GM18499 (cell line): Measurements from ENCODE around the gene TESPA1.
"Not testable (repeated sequence)": the region's sequence is repeated elsewhere in the genome, so short reads cannot be mapped to it uniquely, and the experiment has no call there.

Experiments used
- ATAC-seq: cut with Tn5 transposase; IDR thresholded peaks from one replicate; pipeline ENCODE4 v1.9.1; 2021; ENCODE audit warnings: moderate number of reproducible peaks; ENCODE audit not compliant: insufficient read depth, unreplicated experiment

Gene TESPA1

GRCh38 chr12:54987611-54988231 lies 3.2 kb upstream of the TESPA1 start:
- ATAC-seq = no peak

DNA sequence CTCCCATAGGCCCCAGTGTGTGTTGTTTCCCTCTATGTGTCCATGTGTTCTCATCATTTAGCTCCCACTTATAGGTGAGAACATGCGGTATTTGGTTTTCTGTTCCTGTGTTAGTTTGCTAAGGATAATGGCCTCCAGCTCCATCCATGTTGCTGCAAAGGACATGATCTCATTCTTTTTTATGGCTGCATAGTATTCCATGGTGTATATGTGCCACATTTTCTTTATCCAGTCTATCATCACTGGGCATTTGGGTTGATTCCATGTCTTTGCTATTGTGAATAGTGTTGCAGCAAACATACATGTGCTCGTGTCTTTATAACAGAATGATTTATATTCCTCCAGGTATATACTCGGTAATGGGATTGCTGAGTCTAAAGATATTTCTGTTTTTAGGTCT lies 2.2 kb upstream of the TESPA1 start:
- not testable (repeated sequence) for ATAC-seq

GRCh38 chr12:54983536-54984101 lies 943 bp downstream of the TESPA1 start:
- ATAC-seq = no peak

DNA sequence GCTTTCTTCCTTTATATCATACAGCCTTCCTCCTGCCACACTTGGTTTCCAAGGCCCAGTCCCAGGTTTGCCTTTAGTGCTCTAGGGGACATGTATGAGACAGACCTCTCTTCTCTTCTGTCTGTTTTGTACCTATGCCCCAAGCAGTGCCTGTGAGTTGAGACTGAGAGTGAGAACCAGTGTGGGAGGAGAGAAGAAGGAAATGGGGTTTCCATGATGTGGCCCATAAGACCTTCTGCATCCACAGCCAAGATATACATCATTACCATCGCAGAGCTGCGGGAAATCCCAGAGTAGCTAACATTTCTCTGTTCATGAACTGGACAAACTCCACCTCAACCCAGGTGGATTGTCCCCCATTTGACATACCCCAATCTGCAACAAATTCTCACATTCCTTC lies 2.8 kb downstream of the TESPA1 start:
- no peak for ATAC-seq

DNA sequence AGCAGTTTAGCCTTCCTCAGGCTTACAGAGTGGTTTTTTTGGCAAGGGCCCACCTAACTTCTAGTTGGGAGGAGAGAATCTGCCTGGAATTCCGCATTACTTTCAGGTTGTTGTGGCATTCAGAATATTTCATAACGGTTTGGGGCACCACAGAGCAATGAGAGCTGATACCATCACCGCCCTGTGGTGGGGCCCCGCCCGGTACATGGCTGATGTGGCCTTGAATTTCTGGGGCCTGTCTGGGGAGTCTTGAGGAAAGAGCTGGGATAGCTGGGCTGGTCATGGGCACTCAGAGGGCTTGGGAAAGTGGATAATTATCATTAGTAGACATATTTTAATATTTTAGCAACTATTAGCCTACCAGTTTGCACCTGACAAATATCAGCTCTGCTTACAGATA lies 4.2 kb downstream of the TESPA1 start:
- no peak for ATAC-seq

- ATAC-seq = no peak
Measured at GRCh38 chr12:54977857-54978256, 6.7 kb downstream of the TESPA1 start.

- no peak for ATAC-seq
Measured at GRCh38 chr12:54977155-54977554, 7.4 kb downstream of the TESPA1 start.

GRCh38 chr12:54975875-54976274 lies 8.7 kb downstream of the TESPA1 start:
- ATAC-seq = no peak

- no peak for ATAC-seq
Measured at GRCh38 chr12:54975272-54975671, 9.3 kb downstream of the TESPA1 start.

DNA sequence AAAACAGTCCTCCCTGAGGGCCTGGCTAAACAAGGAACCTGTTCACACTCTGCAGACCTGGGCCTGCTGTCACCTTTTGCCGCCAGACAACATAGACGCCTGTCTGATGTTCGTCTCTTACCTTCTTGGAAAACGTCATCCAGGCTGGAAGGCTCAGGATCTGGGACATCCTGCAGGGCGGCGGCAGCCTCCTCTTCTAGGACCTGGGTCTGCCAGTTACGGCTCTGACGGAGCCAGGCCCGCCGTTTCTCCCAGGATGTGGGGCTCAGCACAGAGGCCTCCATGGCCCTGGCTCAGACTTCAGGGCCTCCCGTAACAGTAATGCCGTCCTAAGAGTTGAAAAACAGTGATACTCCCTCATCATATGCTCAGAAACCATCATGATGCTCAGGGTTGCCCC lies 10.3 kb downstream of the TESPA1 start:
- no peak for ATAC-seq

DNA sequence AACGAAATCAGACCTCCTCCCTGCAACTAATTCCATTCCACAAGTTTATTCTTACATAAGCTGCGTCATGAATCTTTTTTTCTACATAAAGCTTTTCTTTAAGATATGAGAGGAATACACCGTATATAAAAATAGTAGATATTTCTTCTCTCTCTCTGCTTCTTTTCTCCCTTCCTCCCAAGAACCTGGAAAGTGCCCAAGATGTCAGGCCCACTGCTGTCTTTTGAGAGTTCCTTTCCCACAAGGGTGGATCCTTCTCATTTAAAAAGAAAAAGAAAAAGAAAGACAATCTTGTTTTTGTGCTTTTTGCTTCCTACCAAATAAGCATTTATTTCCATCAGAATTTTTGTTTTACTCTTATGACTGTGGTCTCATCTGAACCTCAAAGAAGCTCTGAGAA lies 11.0 kb downstream of the TESPA1 start:
- no peak for ATAC-seq

DNA sequence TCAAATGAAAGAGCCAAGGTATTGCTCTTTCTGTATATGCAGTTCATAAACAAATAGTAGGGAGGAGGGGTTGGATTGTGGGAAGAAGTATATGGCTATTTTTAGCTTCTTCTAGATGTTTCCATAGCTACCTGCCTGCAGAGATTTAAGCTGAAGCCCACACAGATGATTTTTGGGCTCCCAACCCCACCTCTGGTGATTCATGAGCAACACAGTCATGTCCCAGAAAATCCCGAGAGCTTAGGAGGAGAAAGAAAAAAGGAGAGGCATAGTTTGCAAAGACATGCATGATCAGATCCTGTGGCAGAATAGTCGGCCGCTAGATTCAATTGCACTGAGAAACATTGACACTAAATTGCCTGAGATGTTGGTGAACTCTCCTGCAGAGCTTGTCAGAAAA lies 13.8 kb downstream of the TESPA1 start:
- ATAC-seq = no peak

GRCh38 chr12:54968181-54968730 lies 16.3 kb downstream of the TESPA1 start:
- no peak for ATAC-seq

GRCh38 chr12:54967461-54967860 lies 17.1 kb downstream of the TESPA1 start:
- no peak for ATAC-seq

- ATAC-seq = no peak
Measured at GRCh38 chr12:54961190-54961589, 23.4 kb downstream of the TESPA1 start.

DNA sequence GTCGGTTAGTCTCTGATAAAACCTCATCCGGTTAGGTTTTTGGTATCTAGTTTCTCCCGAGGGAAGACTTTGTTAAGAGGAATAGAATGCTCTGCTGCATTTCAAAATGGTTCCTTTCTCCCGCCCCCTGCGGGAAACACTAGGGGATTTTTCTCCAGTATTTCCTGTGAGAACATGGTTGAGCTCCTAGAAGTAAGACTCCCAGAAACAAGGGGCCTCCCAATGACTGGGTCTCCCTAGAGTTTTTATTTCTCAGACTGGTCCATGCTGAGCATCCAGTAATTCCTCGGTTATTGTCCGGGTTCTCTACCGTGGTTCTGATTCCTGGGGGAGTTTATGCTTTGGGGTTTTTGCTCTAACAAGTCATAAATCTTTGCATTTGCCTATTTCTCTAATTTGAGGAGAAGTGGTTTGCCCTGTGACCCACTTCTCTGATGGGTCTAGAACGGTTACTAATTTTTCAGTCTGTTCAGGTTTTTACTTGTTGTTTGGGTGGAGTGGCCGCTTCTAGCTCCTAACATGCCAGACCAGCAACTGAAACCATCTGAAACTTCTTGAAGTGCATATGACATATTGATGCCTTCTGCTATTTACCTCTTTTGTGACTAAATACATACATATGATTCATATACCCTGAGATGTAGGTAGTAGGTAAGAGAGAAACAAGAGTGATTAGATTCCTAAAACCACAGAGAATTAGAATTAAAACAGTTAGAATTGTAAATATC lies 25.1 kb downstream of the TESPA1 start:
- ATAC-seq = peak; percentile 74

- ATAC-seq = no peak
Measured at GRCh38 chr12:54958048-54958658, 26.4 kb downstream of the TESPA1 start.

- no peak for ATAC-seq
Measured at GRCh38 chr12:54956818-54957641, 27.5 kb downstream of the TESPA1 start.

- no peak for ATAC-seq
Measured at GRCh38 chr12:54956322-54956721, 28.2 kb downstream of the TESPA1 start.

GRCh38 chr12:54954801-54955200 lies 29.8 kb downstream of the TESPA1 start:
- ATAC-seq = no peak
